HepG2 (cell line): ENCODE data around the gene MYO1C. TPM values are rescaled to one million over a fixed set of nuclear protein-coding genes. Genes with fewer than 3 reads are reported as not detected.

Experiments used
- CC2D1A ChIP-seq: sonication (generic); formaldehyde crosslinking; IDR thresholded peaks from 2 replicates; pipeline ENCODE4 v1.8.1; 2023; ENCODE audit warnings: mild to moderate bottlenecking, missing genetic modification reagents
- CEBPG ChIP-seq: IDR thresholded peaks from 2 replicates; pipeline ENCODE4 v1.6.1; 2016
- MAZ ChIP-seq, 2 experiments: sonication (generic) in 1 of 2; formaldehyde crosslinking in 1 of 2; IDR thresholded peaks; 2 replicates each; pipeline versions ENCODE4 v1.5.0 to v1.6.1; 2012 to 2020; ENCODE audit warnings: low read depth in 2 of 2, mild to moderate bottlenecking in 2 of 2, borderline replicate concordance in 1 of 2, improper control_type of control experiment in 1 of 2, low read length in 1 of 2, missing genetic modification reagents in 1 of 2, moderate library complexity in 1 of 2
- NFE2L2 ChIP-seq: fragments of 150-350 bp; IDR thresholded peaks from 2 replicates; pipeline ENCODE4 v1.6.1; 2014; ENCODE audit warnings: low read length
- NR2F1 ChIP-seq, 2 experiments: fragments of 450-650 bp in 1 of 2; formaldehyde crosslinking in 1 of 2; IDR thresholded peaks; 2 replicates each; pipeline versions ENCODE4 v1.5.0 to v1.6.1; 2016 to 2020; ENCODE audit warnings: mild to moderate bottlenecking in 1 of 2, missing compliant biosample characterization in 1 of 2, missing genetic modification reagents in 1 of 2, moderate library complexity in 1 of 2
- NR2F2 ChIP-seq: IDR thresholded peaks from 2 replicates; pipeline ENCODE4 v1.6.1; 2012; ENCODE audit warnings: low read depth, inconsistent platforms, borderline replicate concordance
- REPIN1 ChIP-seq: sonication (generic); formaldehyde crosslinking; IDR thresholded peaks from 2 replicates; pipeline ENCODE4 v1.8.0; 2022; ENCODE audit warnings: missing genetic modification reagents, low read depth, mild to moderate bottlenecking, borderline replicate concordance
- SIX4 ChIP-seq: sonication (generic); formaldehyde crosslinking; IDR thresholded peaks from 2 replicates; pipeline ENCODE4 v1.4.0; 2020; ENCODE audit warnings: missing genetic modification reagents
- SRY ChIP-seq: sonication (generic); formaldehyde crosslinking; IDR thresholded peaks from 2 replicates; pipeline ENCODE4 v1.8.0; 2022; ENCODE audit warnings: mild to moderate bottlenecking, missing genetic modification reagents
- UBTF ChIP-seq: sonication (generic); formaldehyde crosslinking; IDR thresholded peaks from 2 replicates; pipeline ENCODE4 v1.4.0; 2020; ENCODE audit warnings: mild to moderate bottlenecking, missing genetic modification reagents
- ZHX1 ChIP-seq: sonication (generic); formaldehyde crosslinking; IDR thresholded peaks from 2 replicates; pipeline ENCODE4 v1.8.1; 2022; ENCODE audit warnings: low read depth, mild to moderate bottlenecking, missing genetic modification reagents
- ZNF33B ChIP-seq: sonication (generic); formaldehyde crosslinking; IDR thresholded peaks from 2 replicates; pipeline ENCODE4 v1.5.1; 2020; ENCODE audit warnings: mild to moderate bottlenecking, missing genetic modification reagents
- ZNF362 ChIP-seq: sonication (generic); formaldehyde crosslinking; IDR thresholded peaks from 2 replicates; pipeline ENCODE4 v1.4.0; 2020; ENCODE audit warnings: missing genetic modification reagents, mild to moderate bottlenecking, borderline replicate concordance
- ZNF430 ChIP-seq: sonication (generic); formaldehyde crosslinking; IDR thresholded peaks from 2 replicates; pipeline ENCODE4 v1.9.0; 2021; ENCODE audit warnings: mild to moderate bottlenecking, missing genetic modification reagents
- ZNF431 ChIP-seq: sonication (generic); formaldehyde crosslinking; IDR thresholded peaks from 2 replicates; pipeline ENCODE4 v1.9.0; 2022; ENCODE audit warnings: missing genetic modification reagents, low read depth, mild to moderate bottlenecking, borderline replicate concordance
- ZNF501 ChIP-seq: sonication (generic); formaldehyde crosslinking; IDR thresholded peaks from 2 replicates; pipeline ENCODE4 v1.5.1; 2020; ENCODE audit warnings: mild to moderate bottlenecking, moderate library complexity, missing genetic modification reagents
- ZNF552 ChIP-seq: sonication (generic); formaldehyde crosslinking; IDR thresholded peaks from 2 replicates; pipeline ENCODE4 v1.9.0; 2022; ENCODE audit warnings: missing genetic modification reagents, mild to moderate bottlenecking, borderline replicate concordance
- ZNF616 ChIP-seq: sonication (generic); formaldehyde crosslinking; IDR thresholded peaks from 2 replicates; pipeline ENCODE4 v1.5.0; 2020; ENCODE audit warnings: low read depth, mild to moderate bottlenecking, missing genetic modification reagents
- ZNF784 ChIP-seq: sonication (generic); formaldehyde crosslinking; IDR thresholded peaks from 2 replicates; pipeline ENCODE4 v1.5.1; 2020; ENCODE audit warnings: missing genetic modification reagents, mild to moderate bottlenecking, borderline replicate concordance
- polyA plus RNA-seq, 8 experiments: library from polyadenylated mRNA; depleted of rRNA in 3 of 8; stranded (reverse) in 7 of 8; unstranded in 1 of 8; fragments of >200 nt; fragmentation: Illumina TruSeq in 4 of 8; extraction: Trizol in 4 of 8; gene quantifications; 2 replicates each; pipeline versions ENCODE4 v1.2.1 to v1.2.3, GENCODE V29; 2011 to 2016; ENCODE audit warnings: low read depth in 4 of 8, missing spikeins in 1 of 8, mixed read lengths in 1 of 8; ENCODE audit not compliant: insufficient read depth in 1 of 8
- total RNA-seq, 5 experiments: library from RNA; depleted of rRNA; stranded (reverse); fragments of >200 nt; fragmentation: Illumina TruSeq; extraction: Trizol; gene quantifications; 2 replicates each; pipeline ENCODE4 v1.2.3, GENCODE V29; 2016; ENCODE audit warnings: low read depth in 1 of 5
- TF ChIP-seq, protein P1 (sequence below): sonication (generic); formaldehyde crosslinking; IDR thresholded peaks from 2 replicates; pipeline ENCODE4 v1.8.0; 2022; ENCODE audit warnings: mild to moderate bottlenecking, missing genetic modification reagents

The MYO1C gene
- total and polyA plus RNA-seq, 2 of the 13 experiments (the other 11 are each of a cell fraction or from before 2014, with no cell fraction given): 22.7 to 40.8 TPM

DNA sequence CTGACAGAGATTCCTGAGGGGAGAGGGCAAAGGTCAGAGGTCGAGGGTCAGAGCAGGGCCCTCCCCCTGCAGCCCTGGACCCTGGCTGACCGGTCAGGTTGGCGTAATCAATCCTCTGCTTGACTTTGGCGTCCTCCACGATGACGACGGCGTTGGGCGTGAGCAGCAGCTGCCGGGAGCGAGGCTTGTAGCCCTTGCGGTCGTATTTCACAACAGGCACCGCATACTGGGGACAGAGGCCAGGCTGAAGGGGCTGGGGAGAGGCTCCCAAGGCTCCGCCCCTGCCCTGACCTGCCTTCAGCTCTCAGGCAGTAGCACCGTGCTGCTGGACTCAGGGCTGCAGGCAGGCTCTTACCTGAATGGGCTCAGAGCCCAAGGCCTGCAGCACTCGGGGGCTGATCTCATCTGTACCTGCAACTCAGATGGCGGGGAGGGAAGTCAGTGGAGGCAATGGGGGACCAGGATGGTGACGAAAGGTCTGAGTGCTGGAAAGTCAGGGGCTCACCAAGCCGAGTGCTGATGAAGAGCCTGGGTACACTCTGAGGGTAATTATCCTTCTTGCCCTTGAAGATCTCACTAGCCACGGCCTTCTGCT lies 24.5 kb downstream of the MYO1C start (continued):
- peak; percentile 86 for TF ChIP-seq UBTF (CRISPR knock-in tag)
- 0 out of 2 replicates have a peak, but pooled peaks have one; percentile 39 for TF ChIP-seq SRY (CRISPR knock-in tag)
- peak; percentile 92 to 97 for TF ChIP-seq NR2F1 (CRISPR knock-in tag; IDR thresholded peaks at IDR 0.05)
- TF ChIP-seq MAZ (IDR thresholded peaks at IDR 0.05; ENCODE audit: borderline replicate concordance, low read depth, low read length): no peak
- 0 out of 2 replicates have a peak, but pooled peaks have one; percentile 76 for TF ChIP-seq MAZ (CRISPR knock-in tag; IDR thresholded peaks at IDR 0.05; ENCODE audit: low read depth)
- TF ChIP-seq ZHX1: peak; percentile 97
- TF ChIP-seq SIX4 (CRISPR knock-in tag): peak; percentile 87
- TF ChIP-seq ZNF362 (CRISPR knock-in tag): peak; percentile 31; the same call in 1 of the 2 replicates
- peak; percentile 77; the same call in 1 of the 2 replicates for TF ChIP-seq ZNF430 (CRISPR knock-in tag)
- TF ChIP-seq ZNF616: peak; percentile 47; the same call in 1 of the 2 replicates
- peak; percentile 84; the same call in 1 of the 2 replicates for TF ChIP-seq ZNF431 (CRISPR knock-in tag)
- TF ChIP-seq ZNF33B: 0 out of 2 replicates have a peak, but pooled peaks have one; percentile 41
- TF ChIP-seq ZNF552 (CRISPR knock-in tag): no peak
- TF ChIP-seq ZNF501 (CRISPR knock-in tag): peak; percentile 61; the same call in 1 of the 2 replicates
- TF ChIP-seq, protein P1, sequence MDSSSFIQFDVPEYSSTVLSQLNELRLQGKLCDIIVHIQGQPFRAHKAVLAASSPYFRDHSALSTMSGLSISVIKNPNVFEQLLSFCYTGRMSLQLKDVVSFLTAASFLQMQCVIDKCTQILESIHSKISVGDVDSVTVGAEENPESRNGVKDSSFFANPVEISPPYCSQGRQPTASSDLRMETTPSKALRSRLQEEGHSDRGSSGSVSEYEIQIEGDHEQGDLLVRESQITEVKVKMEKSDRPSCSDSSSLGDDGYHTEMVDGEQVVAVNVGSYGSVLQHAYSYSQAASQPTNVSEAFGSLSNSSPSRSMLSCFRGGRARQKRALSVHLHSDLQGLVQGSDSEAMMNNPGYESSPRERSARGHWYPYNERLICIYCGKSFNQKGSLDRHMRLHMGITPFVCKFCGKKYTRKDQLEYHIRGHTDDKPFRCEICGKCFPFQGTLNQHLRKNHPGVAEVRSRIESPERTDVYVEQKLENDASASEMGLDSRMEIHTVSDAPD: 0 out of 2 replicates have a peak, but pooled peaks have one; percentile 44
- no peak for TF ChIP-seq NFE2L2
- peak; percentile 76; the same call in 1 of the 2 replicates for TF ChIP-seq REPIN1 (CRISPR knock-in tag)
- TF ChIP-seq CC2D1A (CRISPR knock-in tag): no peak
- peak; percentile 95 for TF ChIP-seq CEBPG (CRISPR knock-in tag)
- TF ChIP-seq ZNF784 (CRISPR knock-in tag): 0 out of 2 replicates have a peak, but pooled peaks have one; percentile 20
- peak; percentile 93 for TF ChIP-seq NR2F2
